Sigmoid colon (tissue), 4 donors: ENCODE data around the gene DEF6.

Experiments used
- EP300 ChIP-seq, 4 donors: sonication (generic); formaldehyde crosslinking; IDR thresholded peaks; one replicate each; pipeline ENCODE4 v1.6.1; 2017; ENCODE audit warnings: antibody characterized with exemption in 4 of 4
- POLR2A ChIP-seq, 2 donors: fragments of 450-650 bp; IDR thresholded peaks; one replicate each; pipeline ENCODE4 v1.6.1; 2016; ENCODE audit warnings: antibody characterized with exemption in 2 of 2, mild to moderate bottlenecking in 2 of 2, moderate library complexity in 2 of 2
- TF ChIP-seq, protein P1 (sequence below), 4 experiments: fragments of 450-650 bp in 3 of 4; fragments of 200-600 bp in 1 of 4; IDR thresholded peaks; one replicate each; pipeline ENCODE4 v1.5.1; 2016 to 2019; ENCODE audit warnings: antibody characterized with exemption in 4 of 4, mild to moderate bottlenecking in 3 of 4, moderate library complexity in 2 of 4

GRCh38 chr6:35299674-35300073 lies 2.1 kb downstream of the DEF6 start:
- TF ChIP-seq EP300 (IDR thresholded peaks at IDR 0.05): no peak
- TF ChIP-seq, protein P1, sequence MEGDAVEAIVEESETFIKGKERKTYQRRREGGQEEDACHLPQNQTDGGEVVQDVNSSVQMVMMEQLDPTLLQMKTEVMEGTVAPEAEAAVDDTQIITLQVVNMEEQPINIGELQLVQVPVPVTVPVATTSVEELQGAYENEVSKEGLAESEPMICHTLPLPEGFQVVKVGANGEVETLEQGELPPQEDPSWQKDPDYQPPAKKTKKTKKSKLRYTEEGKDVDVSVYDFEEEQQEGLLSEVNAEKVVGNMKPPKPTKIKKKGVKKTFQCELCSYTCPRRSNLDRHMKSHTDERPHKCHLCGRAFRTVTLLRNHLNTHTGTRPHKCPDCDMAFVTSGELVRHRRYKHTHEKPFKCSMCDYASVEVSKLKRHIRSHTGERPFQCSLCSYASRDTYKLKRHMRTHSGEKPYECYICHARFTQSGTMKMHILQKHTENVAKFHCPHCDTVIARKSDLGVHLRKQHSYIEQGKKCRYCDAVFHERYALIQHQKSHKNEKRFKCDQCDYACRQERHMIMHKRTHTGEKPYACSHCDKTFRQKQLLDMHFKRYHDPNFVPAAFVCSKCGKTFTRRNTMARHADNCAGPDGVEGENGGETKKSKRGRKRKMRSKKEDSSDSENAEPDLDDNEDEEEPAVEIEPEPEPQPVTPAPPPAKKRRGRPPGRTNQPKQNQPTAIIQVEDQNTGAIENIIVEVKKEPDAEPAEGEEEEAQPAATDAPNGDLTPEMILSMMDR (IDR thresholded peaks at IDR 0.05): no peak
- no peak for TF ChIP-seq POLR2A (IDR thresholded peaks at IDR 0.05)
